ENCODE data around the gene SH3BGR.

Gene SH3BGR

GRCh38 chr21:39454949-39455668 lies 3.3 kb downstream of the SH3BGR start:
- H3K4me3 ChIP-seq (ENCODE audit: low read depth, low read length), result no peak overlapping the region
- DNase-seq (ENCODE audit: low read depth), result no peak

DNA sequence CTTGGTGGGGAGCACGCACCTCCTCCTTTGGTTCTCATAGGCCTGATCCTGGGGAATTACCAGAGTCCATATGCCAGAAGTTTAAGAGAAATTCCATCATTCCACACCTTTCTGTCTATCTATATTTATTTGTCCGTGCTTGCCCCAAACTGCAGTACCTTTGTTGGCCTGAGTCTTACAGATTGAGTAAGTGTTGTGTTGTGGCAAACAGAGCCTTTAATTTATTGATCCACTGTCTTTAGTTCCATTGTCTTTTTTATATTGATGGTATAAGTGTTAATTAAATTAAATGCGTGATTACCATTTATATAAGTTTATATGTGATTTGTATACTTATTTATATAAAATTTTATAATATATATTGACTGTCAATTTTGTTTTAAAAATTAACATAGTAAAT lies 4.9 kb downstream of the SH3BGR start:
- DNase-seq (ENCODE audit: low read depth), result no peak
- H3K4me3 ChIP-seq (ENCODE audit: low read depth, low read length), result no peak overlapping the region

- DNase-seq (ENCODE audit: low read depth), result no peak
These were observed 9.6 kb downstream of the SH3BGR start for GRCh38 chr21:39461419-39461818.

GRCh38 chr21:39463308-39463707 lies 11.5 kb downstream of the SH3BGR start:
- DNase-seq (ENCODE audit: low read depth), result no peak

More at GRCh38 chr21:39461419-39461818, 9.6 kb downstream of the SH3BGR start:
- no peak overlapping the region for H3K4me3 ChIP-seq (ENCODE audit: low read depth, low read length)

DNA sequence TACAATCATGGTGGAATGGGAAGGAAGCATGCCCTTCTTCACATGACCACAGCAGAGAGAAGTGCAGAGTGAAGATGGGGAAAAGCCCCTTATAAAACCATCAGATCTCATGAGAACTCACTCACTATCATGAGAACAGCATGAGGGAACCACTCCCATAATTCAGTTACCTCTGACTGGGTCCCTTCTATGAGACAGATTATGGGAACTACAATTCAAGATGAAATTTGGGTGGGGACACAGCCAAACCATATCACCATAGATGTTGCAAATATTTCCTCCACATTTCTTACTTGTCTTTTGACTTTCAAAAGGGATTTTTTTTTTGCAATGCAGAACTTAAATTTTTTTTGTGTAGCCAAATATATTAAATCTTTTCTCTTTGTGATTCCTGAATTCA lies 14.8 kb downstream of the SH3BGR start:
- no peak for DNase-seq (ENCODE audit: low read depth)
- no peak overlapping the region for H3K4me3 ChIP-seq (ENCODE audit: low read depth, low read length)

More at GRCh38 chr21:39463308-39463707, 11.5 kb downstream of the SH3BGR start:
- no peak overlapping the region for H3K4me3 ChIP-seq (ENCODE audit: low read depth, low read length)

DNA sequence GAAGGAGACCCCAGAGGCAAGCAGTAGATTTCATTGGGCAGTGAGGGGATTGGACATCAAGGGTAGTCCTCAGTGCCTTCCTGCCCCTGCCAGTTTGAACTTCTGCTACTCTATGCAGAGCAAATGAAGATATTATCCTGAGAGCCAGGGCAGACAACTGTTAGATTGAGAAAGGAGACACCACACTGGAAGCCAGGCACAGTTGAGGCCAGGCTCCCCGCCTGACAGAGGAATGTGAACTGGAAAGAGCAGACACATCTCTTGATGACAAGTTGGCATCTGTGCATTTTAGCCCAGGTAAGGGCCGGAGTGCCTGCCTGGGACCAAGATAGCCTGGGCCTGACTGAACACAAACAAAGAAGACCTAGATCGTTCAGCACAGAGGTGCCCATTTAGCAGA lies 16.0 kb downstream of the SH3BGR start:
- no peak for DNase-seq (ENCODE audit: low read depth)

DNA sequence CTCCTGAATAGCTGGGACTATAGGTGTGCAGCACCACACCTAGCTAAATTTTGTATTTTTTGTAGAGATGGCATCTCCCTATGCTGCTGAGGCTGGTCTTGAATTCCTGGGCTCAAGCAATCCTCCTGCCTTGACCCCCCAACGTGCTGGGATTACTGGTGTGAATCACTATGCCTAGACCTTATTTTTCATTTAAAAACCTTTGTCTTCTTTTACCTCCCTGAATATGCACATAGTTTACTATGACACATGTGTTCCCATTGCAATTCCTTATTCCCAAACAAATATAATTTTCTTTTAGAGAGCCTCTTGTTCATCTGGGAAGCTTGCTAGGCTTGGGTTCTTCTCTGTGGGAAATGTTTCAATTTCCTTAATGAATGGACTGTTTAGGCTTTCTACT lies 16.8 kb downstream of the SH3BGR start:
- no peak for DNase-seq (ENCODE audit: low read depth)
- no peak overlapping the region for H3K4me3 ChIP-seq (ENCODE audit: low read depth, low read length)

More for the DNA sequence above, 16.0 kb downstream of the SH3BGR start:
- no peak overlapping the region for H3K4me3 ChIP-seq (ENCODE audit: low read depth, low read length)

GRCh38 chr21:39471598-39471997 lies 19.8 kb downstream of the SH3BGR start:
- H3K4me3 ChIP-seq (ENCODE audit: low read depth, low read length), result no peak overlapping the region
- DNase-seq (ENCODE audit: low read depth), result no peak

DNA sequence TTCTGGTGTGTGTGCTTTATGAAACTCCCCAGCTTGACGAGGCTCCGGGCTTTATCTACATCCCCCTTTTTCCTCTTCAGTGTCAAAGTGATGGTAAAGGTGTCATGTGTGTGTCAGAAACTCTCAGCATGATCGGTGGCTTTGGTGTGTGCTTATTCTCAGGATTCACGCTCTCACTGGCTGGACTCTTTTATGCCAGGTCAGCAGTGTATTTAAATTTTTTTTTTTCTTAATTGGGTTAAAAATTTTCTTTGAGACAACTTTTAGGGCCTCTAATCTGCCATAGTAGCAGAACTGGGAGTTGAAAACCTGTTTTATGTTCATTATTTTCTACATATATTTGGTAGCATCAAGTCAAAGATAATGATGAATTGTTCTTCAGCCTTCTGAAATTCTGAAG lies 21.0 kb downstream of the SH3BGR start:
- no peak for DNase-seq (ENCODE audit: low read depth)
- no peak overlapping the region for H3K4me3 ChIP-seq (ENCODE audit: low read depth, low read length)

DNA sequence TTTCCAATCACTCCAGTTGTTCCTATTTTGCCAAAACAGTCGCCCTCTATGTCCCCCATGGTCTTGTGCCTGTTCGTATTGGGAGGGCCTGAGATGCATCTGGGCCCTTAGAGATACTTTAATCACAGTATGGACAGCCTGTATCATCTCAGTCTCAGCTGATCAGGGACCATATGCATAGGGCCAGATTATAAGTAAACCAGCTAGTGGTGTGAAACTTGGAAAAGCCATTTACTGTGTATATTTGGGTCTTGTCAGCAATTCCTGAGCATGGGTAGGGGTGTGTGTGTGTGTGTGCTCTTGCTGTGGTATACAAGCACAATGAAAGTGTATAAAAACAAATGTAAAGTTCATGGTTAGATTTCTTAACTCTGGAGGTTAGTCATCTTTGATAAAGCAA lies 22.8 kb downstream of the SH3BGR start:
- H3K4me3 ChIP-seq (ENCODE audit: low read depth, low read length), result no peak overlapping the region

GRCh38 chr21:39479164-39479813 lies 27.5 kb downstream of the SH3BGR start:
- no peak for DNase-seq (ENCODE audit: low read depth)
- H3K4me3 ChIP-seq (ENCODE audit: low read depth, low read length), result no peak overlapping the region

More for the DNA sequence above, 22.8 kb downstream of the SH3BGR start:
- DNase-seq (ENCODE audit: low read depth), result no peak

DNA sequence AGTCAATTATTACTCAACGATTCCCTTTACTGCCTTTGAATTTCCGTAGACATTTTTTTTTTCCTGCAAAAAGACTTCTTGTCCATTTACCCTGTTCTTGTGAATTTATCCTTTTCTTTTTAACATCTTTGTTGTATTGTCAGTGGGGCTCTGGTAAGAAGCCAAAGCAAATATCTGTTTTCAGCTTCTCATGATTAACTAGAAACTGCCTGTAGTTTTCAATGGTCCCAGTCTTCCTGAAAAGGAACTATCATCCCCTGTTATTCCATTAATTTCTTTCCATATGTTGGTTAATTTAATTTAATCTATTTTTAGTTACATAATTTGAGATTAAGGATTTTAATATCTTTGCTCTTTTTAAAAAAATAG lies 28.0 kb downstream of the SH3BGR start:
- H3K4me3 ChIP-seq (ENCODE audit: low read depth, low read length), result no peak overlapping the region

GRCh38 chr21:39480271-39480670 lies 28.5 kb downstream of the SH3BGR start:
- H3K4me3 ChIP-seq (ENCODE audit: low read depth, low read length), result no peak overlapping the region
- DNase-seq (ENCODE audit: low read depth), result no peak

More for the DNA sequence above, 28.0 kb downstream of the SH3BGR start:
- no peak for DNase-seq (ENCODE audit: low read depth)

GRCh38 chr21:39481886-39482285 lies 30.1 kb downstream of the SH3BGR start:
- no peak for DNase-seq (ENCODE audit: low read depth)

GRCh38 chr21:39483917-39484316 lies 32.1 kb downstream of the SH3BGR start:
- H3K4me3 ChIP-seq (ENCODE audit: low read depth, low read length), result no peak overlapping the region
- no peak for DNase-seq (ENCODE audit: low read depth)

More at GRCh38 chr21:39481886-39482285, 30.1 kb downstream of the SH3BGR start:
- H3K4me3 ChIP-seq (ENCODE audit: low read depth, low read length), result no peak overlapping the region

DNA sequence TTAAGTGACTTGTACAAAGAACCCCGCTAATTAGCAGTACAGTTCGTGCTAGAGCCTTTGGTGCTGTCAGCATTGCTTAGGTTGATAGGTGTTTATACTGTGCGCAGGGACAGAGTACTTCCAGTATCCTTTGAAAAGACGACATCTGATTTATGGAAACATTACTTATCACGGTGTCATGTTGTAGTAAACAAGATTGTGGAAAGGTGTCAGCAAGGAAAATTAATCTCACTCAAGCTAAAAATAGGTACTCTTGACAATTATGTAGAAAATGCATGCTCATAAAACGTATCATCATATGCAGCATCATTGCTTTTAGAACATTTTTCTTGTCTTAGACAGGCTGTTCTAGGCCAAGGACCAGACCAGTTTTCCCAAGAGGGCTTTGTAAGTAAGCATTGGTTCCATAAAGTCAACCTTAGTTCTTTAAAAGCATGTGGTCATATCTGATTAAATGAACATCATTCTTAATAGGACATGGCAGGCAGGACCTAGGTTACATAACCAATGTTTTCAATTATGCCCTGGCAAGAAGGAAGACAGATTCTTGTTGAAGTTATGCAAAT lies 33.0 kb downstream of the SH3BGR start:
- no peak for DNase-seq (ENCODE audit: low read depth)

DNA sequence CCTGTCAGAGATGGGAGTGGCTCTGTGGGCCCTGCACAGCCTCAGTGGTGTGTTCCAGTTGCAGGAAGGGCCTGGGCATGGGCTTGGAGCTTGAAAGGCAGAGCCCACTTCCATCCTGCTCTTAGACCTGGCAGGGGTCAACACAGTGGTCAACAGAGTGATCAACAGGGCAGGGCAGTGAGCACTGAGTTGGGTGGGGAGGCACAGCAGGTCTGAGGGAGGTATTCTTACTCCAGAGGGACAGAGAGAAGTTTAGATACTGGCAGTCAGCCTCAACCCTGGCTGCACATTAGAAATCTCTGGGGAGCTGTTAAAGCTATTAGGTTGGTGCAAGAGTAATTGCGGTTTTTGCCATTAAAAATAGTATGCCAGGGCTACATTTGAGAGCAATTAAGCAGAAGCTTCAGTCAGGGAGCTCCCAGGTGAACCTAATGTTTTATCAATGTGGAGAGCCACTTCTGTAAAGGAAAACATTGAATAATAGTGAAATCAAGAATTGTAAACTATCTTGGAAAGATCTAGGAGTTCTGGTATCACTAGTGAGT lies 37.7 kb downstream of the SH3BGR start:
- no peak overlapping the region for H3K4me3 ChIP-seq (ENCODE audit: low read depth, low read length)
- DNase-seq (ENCODE audit: low read depth), result no peak

More for the DNA sequence above, 33.0 kb downstream of the SH3BGR start:
- no peak overlapping the region for H3K4me3 ChIP-seq (ENCODE audit: low read depth, low read length)

DNA sequence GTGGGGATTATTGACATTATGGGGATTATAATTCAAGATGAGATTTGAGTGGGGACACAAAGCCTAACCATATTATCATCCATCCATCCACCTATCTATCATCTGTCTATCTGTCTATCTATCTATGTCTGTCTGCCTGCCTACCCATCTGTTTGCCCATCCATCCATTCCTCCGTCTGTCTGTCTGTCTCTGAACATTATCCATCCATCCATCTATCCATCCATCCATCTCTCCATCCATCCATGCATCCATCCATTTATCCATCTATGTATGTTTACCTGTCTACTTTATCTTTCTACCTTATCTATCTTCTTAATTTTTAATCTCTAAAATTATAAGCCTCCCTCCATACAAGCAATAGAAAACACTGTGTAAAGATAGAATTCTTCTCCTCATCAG lies 47.4 kb downstream of the SH3BGR start:
- DNase-seq (ENCODE audit: low read depth), result no peak
- H3K4me3 ChIP-seq (ENCODE audit: low read depth, low read length), result no peak overlapping the region

DNA sequence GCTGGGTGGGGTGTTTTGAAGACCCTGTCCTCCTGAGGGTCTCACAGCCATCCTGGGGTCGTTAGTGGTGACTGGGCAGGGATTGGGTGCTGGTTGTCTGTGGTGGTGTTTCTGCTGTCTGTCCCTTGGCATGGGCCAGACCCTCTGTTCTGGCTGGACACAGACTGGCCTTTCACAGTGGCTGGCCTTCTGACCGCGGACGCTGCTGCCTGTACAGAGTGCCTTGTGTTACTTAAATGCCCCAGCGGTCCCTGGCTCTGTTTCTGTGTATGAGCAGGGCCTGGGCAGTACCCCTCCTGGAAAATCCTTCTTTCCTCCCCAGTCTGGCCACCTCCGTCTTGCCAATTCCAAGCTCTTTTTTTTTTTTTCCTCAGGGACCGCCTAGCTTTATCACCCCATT lies 50.9 kb downstream of the SH3BGR start:
- no peak for DNase-seq (ENCODE audit: low read depth)
- no peak overlapping the region for H3K4me3 ChIP-seq (ENCODE audit: low read depth, low read length)

DNA sequence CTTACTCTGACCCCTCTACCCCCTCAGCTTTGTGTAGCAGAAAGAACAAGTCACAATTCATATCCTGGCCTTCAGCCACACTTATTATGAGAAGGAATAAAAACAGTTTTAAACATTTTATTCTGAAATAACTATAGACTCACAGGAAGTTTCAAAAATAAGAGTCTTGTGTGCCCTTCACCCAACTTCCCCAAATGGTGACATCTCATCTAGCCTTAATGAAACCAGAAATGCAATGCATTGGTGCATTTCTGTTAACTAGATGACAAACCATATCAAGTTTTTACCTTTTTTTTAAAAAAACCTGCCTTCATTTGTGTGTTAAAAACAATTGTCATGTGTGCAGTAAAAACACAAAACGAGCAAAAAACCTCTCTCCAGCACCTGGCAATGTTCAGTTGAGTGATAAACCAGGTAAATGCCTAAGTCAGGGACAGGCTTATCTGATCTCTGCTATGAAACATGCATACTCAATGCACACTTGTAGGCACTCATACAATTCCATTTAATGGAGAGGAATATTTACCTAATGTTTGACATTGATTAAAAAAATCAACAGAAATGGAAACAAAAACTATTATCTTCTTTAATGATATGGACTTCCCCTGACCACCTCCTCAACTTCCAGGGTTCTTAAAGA lies 51.5 kb downstream of the SH3BGR start:
- DNase-seq (ENCODE audit: low read depth), result no peak
- no peak overlapping the region for H3K4me3 ChIP-seq (ENCODE audit: low read depth, low read length)
